Prostate gland (tissue), 2 donors: ENCODE data around the gene AQP1. TPM values are rescaled to one million over a fixed set of nuclear protein-coding genes. Genes with fewer than 3 reads are reported as not detected.

Source experiments
- DNase-seq: peaks from one replicate; pipeline ENCODE4 v3.0.0-alpha.2; 2019; ENCODE audit warnings: low spot score
- H3K27ac ChIP-seq, 2 donors: fragments of 200-600 bp; sonication (generic); 2 replicates each; pipeline ENCODE4 v1.5.1; 2017 to 2019
- H3K27me3 ChIP-seq: fragments of 200-600 bp; sonication (generic); replicated peaks from 2 replicates; pipeline ENCODE4 v1.5.1; 2019; ENCODE audit not compliant: insufficient read depth
- H3K36me3 ChIP-seq, 2 donors: fragments of 200-600 bp; sonication (generic); 1 replicate in 1 of 2; 2 replicates in 1 of 2; pipeline versions ENCODE4 v1.5.1 to v1.8.1; 2017 to 2019
- H3K4me1 ChIP-seq: fragments of 200-600 bp; sonication (generic); replicated peaks from 2 replicates; pipeline ENCODE4 v1.5.1; 2019
- H3K4me3 ChIP-seq, 2 donors: fragments of 200-600 bp; sonication (generic); 2 replicates each; pipeline ENCODE4 v1.5.1; 2017 to 2019
- H3K9me3 ChIP-seq: fragments of 200-600 bp; sonication (generic); 2 replicates; pipeline ENCODE4 v1.5.1; 2017
- POLR2A ChIP-seq: fragments of 450-650 bp; IDR thresholded peaks from one replicate; pipeline ENCODE4 v1.6.1; 2016; ENCODE audit warnings: antibody characterized with exemption, mild to moderate bottlenecking
- POLR2AphosphoS5 ChIP-seq: sonication (generic); formaldehyde crosslinking; IDR thresholded peaks from one replicate; pipeline ENCODE4 v1.6.1; 2017; ENCODE audit warnings: antibody characterized with exemption
- WGBS: methylation state at CpG from one replicate; pipeline ENCODE4 v1.1.5; 2018; 5-methylcytosine and 5-hydroxymethylcytosine counted together
- intact Hi-C: fragments of 100-400 bp; cut with DNase I; formaldehyde crosslinking; loops from one replicate; pipeline ENCODE4 v1.14.2; 2022
- total RNA-seq, 2 donors: library from RNA; depleted of rRNA; stranded (reverse); fragments of >200 nt; gene quantifications; one replicate each; pipeline ENCODE4 v1.1.0, GENCODE V29; 2016
- TF ChIP-seq, protein P1 (sequence below), 4 experiments: fragments of 200-600 bp in 2 of 4; fragments of 450-650 bp in 2 of 4; sonication (generic) in 2 of 4; IDR thresholded peaks; 1 replicate in 3 of 4; 2 replicates in 1 of 4; pipeline ENCODE4 v1.5.1; 2016 to 2019; ENCODE audit warnings: antibody characterized with exemption in 4 of 4, mild to moderate bottlenecking in 2 of 4, moderate library complexity in 2 of 4

Gene AQP1
- total RNA-seq, 2 donors from 2014 or later = 89.4 to 117 TPM

DNA sequence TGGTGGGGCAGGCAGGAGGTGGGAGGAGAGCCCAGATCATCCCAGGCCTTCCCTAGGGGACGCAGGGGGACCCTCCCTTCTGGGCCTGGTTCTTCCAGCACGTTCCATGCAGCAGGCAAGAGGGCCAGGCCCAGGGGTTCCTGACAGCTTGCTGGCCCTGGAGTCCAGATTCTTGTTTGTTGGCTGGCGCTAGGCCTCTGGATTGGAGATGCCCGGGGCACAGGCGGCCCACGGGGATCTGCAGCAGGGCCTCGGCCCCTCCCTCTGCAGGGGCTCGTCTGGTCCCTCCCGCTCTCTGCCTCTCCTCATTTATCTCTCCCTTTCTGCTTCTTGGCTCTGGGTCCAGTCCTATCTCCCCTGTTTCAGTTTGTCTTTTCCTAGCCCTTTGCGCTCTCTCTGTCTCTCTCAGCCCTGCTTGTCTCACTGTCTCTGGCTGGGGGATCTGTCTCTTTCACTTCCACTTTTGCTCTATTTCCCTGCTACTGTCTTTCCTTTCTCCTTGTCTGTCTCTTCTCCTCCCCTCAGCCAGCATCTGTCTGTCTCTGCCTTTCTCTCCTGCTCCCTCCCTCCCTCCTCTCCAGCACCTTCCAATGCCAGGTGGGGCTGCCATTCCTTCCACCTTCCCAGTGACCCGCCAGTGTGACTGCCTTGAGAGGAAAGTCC is 1.1 kb upstream of the AQP1 start:
- no peak for DNase-seq
- Histone ChIP-seq H3K4me3 (no peak overlapping the region), H3K4me1 (no peaks in the 10 kb centered on the region), H3K9me3 (no peaks in the 10 kb centered on the region), H3K36me3 (no peaks in the 10 kb centered on the region), H3K27ac (peak overlapping the region in 1 of 2 donors; percentile 0), H3K27me3 (no peaks in the 10 kb centered on the region)
- 49% methylated on average over 11 of the region's 11 CpGs for WGBS
- TF ChIP-seq, protein P1, sequence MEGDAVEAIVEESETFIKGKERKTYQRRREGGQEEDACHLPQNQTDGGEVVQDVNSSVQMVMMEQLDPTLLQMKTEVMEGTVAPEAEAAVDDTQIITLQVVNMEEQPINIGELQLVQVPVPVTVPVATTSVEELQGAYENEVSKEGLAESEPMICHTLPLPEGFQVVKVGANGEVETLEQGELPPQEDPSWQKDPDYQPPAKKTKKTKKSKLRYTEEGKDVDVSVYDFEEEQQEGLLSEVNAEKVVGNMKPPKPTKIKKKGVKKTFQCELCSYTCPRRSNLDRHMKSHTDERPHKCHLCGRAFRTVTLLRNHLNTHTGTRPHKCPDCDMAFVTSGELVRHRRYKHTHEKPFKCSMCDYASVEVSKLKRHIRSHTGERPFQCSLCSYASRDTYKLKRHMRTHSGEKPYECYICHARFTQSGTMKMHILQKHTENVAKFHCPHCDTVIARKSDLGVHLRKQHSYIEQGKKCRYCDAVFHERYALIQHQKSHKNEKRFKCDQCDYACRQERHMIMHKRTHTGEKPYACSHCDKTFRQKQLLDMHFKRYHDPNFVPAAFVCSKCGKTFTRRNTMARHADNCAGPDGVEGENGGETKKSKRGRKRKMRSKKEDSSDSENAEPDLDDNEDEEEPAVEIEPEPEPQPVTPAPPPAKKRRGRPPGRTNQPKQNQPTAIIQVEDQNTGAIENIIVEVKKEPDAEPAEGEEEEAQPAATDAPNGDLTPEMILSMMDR (IDR thresholded peaks at IDR 0.05) = no peak
- no peak for TF ChIP-seq POLR2A
- TF ChIP-seq POLR2AphosphoS5 = no peak
- intact Hi-C loops = no loop called here

DNA sequence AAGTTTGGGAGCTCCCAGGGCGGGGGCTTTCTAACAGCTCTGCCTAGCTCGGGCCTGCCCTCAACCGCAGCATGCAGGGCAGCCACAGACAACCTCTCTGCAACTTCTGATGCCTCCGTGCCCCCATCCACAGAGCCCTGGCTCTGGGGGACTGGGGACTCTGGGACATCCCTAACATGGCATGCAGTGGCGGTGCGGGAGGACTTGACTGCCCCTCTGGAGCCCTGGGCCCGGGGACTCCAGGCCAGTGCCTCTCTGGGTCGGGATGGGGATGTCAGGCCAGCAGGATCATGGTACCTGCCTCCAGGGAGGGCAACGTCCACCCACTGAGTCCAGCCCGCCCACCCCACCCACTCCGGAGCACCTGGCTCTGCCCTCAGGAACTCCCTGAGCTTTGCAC is 520 bp upstream of the AQP1 start:
- TF ChIP-seq POLR2A (no peak), POLR2AphosphoS5 (no peak)
- TF ChIP-seq, protein P1 (IDR thresholded peaks at IDR 0.05) = no peak
- no peak for DNase-seq
- H3K9me3 ChIP-seq = no peaks in the 10 kb centered on the region
- 56% methylated on average over 11 of the region's 11 CpGs for WGBS
- H3K4me1 ChIP-seq = no peaks in the 10 kb centered on the region
- H3K36me3 ChIP-seq = no peaks in the 10 kb centered on the region
- H3K27me3 ChIP-seq = no peaks in the 10 kb centered on the region
- intact Hi-C loops = no loop called here
- no peak overlapping the region for H3K4me3 ChIP-seq
- H3K27ac ChIP-seq = peak overlapping the region in 1 of 2 donors; percentile 0

DNA sequence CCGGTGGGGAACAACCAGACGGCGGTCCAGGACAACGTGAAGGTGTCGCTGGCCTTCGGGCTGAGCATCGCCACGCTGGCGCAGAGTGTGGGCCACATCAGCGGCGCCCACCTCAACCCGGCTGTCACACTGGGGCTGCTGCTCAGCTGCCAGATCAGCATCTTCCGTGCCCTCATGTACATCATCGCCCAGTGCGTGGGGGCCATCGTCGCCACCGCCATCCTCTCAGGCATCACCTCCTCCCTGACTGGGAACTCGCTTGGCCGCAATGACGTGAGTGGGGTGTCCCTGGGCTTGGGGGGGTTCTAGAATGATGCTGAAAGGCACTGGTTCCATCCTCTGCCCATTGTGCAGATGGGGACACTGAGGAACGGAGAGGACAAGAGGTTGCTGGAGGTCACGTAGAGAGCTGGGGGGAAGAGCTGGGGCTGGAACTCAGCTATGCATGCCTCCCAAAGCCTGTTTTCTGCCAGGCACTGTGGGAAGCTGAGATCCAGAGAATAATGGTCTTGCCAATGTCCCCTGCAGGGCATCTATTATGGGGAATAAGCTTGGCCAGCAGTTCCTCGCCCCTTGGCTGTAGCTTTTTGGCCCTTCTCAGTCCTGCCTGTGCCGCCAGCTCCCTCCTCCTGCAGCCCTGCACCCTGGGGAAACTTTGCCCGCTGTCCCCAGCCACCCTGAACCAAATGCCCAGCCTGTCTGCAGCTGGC is 523 bp downstream of the AQP1 start:
- Histone ChIP-seq H3K9me3 (no peaks in the 10 kb centered on the region), H3K4me1 (no peaks in the 10 kb centered on the region), H3K4me3 (peak overlapping the region in 1 of 2 donors; percentile 9), H3K27me3 (no peaks in the 10 kb centered on the region), H3K36me3 (no peaks in the 10 kb centered on the region), H3K27ac (no peak overlapping the region)
- no peak for DNase-seq
- WGBS = 90% methylated on average over 26 of the region's 26 CpGs
- TF ChIP-seq POLR2AphosphoS5 = no peak
- TF ChIP-seq, protein P1 (IDR thresholded peaks at IDR 0.05) = no peak
- no peak for TF ChIP-seq POLR2A
- intact Hi-C loops = no loop called here

DNA sequence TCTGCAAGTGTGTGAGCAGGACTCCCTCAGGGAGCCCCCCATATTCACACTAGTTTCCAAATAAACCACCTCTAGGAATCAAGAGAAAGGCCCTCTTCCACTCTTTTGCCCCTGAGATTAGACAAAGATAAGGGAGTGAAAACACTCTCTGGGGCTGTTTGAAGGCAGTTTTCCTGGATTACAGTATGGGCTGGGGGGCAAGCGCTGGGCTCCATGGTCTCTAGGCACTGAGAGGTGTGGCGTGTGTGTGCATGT is 1.0 kb downstream of the AQP1 start:
- Histone ChIP-seq H3K27ac (no peak overlapping the region), H3K4me1 (no peaks in the 10 kb centered on the region)

More for the DNA sequence above, 1.0 kb downstream of the AQP1 start:
- no peaks in the 10 kb centered on the region for H3K27me3 ChIP-seq
- peak overlapping the region in 1 of 2 donors; percentile 9 for H3K4me3 ChIP-seq
- no peak for TF ChIP-seq POLR2AphosphoS5
- TF ChIP-seq POLR2A = no peak
- TF ChIP-seq, protein P1 (IDR thresholded peaks at IDR 0.05) = no peak
- 87% methylated on average over 2 of the region's 2 CpGs for WGBS
- no peak for DNase-seq
- intact Hi-C loops = no loop called here
- no peaks in the 10 kb centered on the region for H3K36me3 ChIP-seq
- no peaks in the 10 kb centered on the region for H3K9me3 ChIP-seq
